Subcutaneous adipose tissue (tissue), 4 donors: ENCODE measurements around the gene RANGAP1. TPM values are rescaled to one million over a fixed set of nuclear protein-coding genes. Genes with fewer than 3 reads are reported as not detected.

ENCODE experiments used
- total RNA-seq, 4 donors: library from RNA; depleted of rRNA; stranded (reverse); fragments of >200 nt; gene quantifications; one replicate each; pipeline ENCODE4 v1.1.0, GENCODE V29; 2016
- TF ChIP-seq, protein P1 (sequence below): fragments of 450-650 bp; IDR thresholded peaks from one replicate; pipeline ENCODE4 v1.5.1; 2016; ENCODE audit warnings: low read depth, mild to moderate bottlenecking, control low read depth, antibody characterized with exemption, moderate library complexity

RANGAP1 gene
- total RNA-seq, 4 donors from 2014 or later = 21.0 to 32.8 (median 28.4) TPM

DNA sequence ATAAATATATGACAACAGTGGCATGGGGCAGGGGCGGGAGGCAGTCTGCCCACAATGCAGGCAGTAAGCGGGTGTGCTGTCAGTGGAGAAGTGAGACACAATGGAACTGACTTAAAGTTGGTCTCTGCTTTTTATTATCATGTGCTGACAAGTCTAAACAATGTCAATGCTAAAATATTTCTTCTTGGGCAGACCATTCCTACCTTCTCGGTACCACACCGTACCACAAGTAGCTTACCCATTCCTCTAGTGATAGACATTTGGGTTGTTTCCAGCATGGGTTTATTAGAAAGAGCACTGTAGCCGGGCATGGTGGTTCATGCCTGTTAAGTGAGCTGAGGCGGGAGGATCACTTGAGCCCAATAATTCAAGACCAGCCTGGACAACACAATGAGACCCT lies 42.6 kb downstream of the RANGAP1 start:
- TF ChIP-seq, protein P1, sequence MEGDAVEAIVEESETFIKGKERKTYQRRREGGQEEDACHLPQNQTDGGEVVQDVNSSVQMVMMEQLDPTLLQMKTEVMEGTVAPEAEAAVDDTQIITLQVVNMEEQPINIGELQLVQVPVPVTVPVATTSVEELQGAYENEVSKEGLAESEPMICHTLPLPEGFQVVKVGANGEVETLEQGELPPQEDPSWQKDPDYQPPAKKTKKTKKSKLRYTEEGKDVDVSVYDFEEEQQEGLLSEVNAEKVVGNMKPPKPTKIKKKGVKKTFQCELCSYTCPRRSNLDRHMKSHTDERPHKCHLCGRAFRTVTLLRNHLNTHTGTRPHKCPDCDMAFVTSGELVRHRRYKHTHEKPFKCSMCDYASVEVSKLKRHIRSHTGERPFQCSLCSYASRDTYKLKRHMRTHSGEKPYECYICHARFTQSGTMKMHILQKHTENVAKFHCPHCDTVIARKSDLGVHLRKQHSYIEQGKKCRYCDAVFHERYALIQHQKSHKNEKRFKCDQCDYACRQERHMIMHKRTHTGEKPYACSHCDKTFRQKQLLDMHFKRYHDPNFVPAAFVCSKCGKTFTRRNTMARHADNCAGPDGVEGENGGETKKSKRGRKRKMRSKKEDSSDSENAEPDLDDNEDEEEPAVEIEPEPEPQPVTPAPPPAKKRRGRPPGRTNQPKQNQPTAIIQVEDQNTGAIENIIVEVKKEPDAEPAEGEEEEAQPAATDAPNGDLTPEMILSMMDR = no peak

DNA sequence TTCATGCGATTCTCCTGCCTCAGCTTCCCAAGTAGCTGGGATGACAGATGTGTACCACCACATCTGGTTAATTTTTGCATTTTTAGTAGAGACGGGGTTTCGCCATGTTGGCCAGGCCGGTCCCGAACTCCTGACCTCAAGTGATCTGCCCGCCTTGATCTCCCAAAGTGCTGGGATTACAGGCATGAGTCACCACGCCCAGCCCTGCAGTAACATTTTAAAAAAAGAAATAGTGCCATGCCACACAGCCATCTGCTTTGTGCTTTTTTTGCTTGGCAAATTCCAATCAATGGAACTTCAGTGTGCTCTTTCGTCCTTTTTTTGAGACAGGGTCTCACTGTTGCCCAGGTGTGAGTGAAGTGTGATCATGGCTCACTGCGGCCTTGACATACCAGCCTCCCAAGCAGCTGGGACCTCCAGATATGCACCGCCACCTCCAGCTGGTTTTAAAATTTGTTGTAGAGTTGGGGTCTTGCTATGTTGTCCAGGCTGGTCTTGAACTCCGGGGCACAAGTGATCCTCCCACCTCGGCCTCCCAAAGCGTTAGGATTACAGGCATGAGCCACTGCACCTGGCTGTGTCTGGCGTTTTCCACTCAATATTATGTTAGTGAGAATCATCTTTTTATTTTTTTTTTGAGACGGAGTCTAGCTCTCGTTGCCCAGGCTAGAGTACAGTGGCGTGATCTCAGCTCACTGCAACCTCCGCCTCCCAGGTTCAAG lies 43.4 kb downstream of the RANGAP1 start:
- TF ChIP-seq, protein P1 = no peak

DNA sequence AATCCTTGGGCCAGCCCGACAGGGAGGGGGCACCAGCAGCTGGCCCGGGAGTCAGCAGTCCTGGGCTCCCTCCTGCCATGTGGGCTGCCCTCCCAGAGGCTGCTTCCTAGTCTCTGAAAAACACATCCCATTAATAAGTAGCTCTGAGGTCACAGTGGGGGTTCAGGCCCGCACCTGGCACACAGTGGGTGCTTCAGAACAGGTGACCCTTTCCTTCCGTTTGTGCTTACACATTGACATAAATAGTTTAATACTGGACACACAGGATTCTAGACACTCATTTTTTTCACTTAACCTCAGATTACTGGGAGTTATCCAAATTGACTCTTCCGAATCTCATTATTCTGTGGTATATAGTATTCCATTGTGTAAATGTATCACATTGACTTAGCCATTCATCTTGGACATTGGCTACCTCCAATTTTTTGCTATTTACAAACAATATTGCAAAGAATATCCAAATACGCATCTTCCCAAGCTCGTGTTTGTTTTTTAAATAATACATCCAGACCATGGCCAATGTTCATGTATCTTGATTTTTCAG lies 44.8 kb downstream of the RANGAP1 start:
- TF ChIP-seq, protein P1 = no peak

DNA sequence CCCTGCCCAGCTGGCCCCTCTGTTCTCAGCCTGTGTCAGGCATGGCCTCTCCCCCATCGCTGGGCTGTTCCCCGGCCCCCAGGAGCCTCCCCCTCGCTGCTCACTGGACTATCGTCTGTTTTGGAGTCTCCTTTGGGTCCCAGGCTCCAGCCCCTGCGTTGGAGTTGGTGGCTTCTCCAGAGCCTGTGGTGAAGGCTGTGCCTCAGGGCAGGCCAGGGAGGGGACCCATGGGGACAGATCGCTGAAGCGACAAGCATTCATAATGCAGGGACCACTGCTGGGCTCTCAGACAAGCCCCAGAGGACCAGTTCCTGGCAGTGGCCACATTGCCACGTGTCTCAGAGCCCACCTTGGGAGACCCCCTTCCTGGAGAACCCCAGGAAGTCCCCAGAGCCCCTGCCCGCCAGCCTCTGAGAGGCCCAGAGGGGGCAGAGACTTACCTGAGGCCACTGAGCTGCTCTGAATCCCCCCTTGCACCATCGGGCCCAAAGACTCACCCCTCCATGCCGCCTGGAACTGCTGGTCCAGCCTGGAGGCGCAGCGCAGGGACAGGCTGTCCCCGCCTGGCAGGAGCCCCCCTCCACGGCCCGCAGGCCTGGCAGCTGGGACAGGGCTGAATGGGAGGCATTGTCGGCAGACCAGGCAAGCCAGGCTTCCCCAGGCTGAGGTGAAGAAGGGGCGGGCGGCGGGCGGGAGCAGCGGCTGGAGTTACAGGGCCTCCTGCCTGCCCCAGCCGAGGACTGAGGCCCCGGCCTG lies 45.4 kb downstream of the RANGAP1 start, which contains the start of gene CHADL:
TSS of gene CHADL (minus strand) at position 555 of the 756 bp plus-strand sequence. CDS start at position 505, 50 bp downstream.
- TF ChIP-seq, protein P1 = no peak

DNA sequence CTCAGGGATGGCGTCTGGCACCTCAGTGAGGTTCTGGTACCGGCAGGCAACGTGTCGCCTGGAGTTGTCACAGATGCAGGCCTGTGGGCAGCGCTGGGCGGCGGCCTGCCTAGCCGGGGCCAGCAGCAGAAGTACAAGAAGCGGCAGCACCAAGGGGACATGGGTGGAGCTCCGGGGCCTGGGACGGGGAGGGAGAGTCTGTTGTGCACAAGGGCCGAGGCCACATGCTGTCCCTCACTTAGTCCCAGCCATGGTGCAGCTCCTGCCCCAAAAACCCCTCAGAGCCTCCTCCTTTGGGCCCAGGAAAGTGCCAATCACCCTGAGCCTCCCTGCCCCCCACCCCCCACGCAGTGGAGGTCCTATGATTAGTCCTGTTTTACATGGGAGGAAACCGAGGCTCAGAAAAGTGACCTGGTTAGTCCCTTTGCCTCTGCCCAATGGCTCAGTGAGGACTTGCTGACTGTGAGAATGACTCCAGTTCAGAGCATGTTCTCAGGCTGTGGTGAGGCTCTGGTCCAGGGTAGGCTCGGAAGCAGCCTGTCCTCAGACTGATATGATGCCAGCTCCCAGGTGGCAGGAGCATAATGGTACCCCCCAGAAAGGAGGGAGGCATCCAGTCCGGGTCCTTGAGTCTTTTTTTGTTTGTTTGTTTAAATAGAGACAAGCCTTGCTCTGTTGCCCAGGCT lies 46.4 kb downstream of the RANGAP1 start:
- TF ChIP-seq, protein P1 = no peak

DNA sequence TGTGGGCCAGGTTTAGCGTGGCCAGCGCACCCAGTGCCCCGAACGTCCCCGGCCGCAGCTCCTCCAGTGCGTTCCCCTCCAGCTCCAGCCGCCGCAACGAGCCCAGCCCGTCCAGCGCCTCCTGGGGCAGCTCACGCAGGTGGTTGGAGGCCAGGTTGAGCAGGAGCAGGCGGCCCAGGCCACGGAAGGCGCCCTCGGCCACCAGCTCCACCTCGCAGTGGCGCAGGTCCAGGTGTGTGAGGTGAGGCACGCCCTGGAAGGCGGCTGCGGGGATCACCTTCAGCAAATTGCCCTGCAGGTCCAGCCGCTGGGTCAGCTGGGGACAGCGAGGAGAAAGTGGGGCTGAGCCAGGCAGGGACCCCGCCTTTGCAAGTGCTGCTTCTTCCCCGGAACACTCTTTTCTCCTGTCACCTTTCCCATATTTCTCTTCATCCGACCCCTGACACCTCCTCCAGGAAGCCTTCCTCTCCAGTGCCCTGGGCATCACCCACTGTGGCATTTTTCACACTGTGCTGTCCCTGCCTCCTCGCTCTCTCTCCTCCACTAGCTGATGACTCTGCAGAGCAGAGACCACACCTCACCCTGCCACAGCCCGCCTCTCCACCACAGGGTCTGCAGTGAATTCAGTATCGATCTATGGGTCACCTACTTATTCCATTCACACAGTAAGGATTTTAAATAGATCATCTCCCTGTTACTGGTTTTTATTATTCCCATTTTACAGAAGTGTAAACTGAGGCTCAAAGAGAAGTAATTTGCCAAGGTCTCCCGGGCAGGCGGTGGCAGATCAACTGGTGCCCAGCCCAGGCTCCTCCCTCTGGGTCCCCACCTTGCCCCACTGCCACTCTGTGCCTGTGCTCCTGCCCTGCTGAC lies 47.2 kb downstream of the RANGAP1 start:
- TF ChIP-seq, protein P1 = no peak
